ENCODE results near the gene PRKAR2A.

Gene PRKAR2A

GRCh38 chr3:48700731-48701405, 146.8 kb downstream of the PRKAR2A start:
- H3K27ac ChIP-seq = no peak overlapping the region
- H3K36me3 ChIP-seq (ENCODE audit: control insufficient read depth, insufficient read depth, low read length) = no peaks in the 10 kb centered on the region
- peaks cover 3% of the 10 kb centered on the region for H3K4me1 ChIP-seq

DNA sequence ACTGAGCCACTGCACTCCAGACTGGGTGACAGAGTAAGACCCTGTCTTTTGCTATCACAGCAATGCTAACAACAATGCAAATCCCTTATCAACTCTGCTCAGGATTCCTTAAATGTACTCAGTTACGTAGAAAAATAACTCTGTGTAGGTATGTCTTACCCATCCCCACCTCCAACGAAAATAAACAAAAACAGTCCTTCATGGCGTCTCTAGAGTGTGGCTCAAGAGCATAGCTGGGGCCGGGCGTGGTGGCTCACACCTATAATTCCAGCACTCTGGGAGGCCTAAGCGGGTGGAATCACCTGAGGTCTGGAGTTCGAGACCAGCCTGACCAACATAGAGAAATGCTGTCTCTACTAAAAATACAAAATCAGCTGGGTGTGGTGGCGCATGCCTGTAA, 148.8 kb downstream of the PRKAR2A start:
- H3K4me1 ChIP-seq = peaks cover 11% of the 10 kb centered on the region
- no peaks in the 10 kb centered on the region for H3K36me3 ChIP-seq (ENCODE audit: control insufficient read depth, insufficient read depth, low read length)
- H3K27ac ChIP-seq = no peak overlapping the region
- no peak for TF ChIP-seq CTCF (IDR thresholded peaks at IDR 0.05)
- no peak overlapping the region for H3K9ac ChIP-seq
- H3K4me3 ChIP-seq (ENCODE audit: low read depth, low read length) = no peak overlapping the region
- peaks cover 51% of the 10 kb centered on the region for H3K79me2 ChIP-seq
- no peak overlapping the region for H2AFZ ChIP-seq
- H3K9me3 ChIP-seq (ENCODE audit: control insufficient read depth, low read length) = no peaks in the 10 kb centered on the region
- H3K4me2 ChIP-seq (ENCODE audit: low read length) = no peak overlapping the region
- H3K27me3 ChIP-seq (ENCODE audit: control insufficient read depth, insufficient read depth, low read length) = no peaks in the 10 kb centered on the region

More at GRCh38 chr3:48700731-48701405, 146.8 kb downstream of the PRKAR2A start:
- H3K4me3 ChIP-seq (ENCODE audit: low read depth, low read length) = no peak overlapping the region
- no peak overlapping the region for H2AFZ ChIP-seq
- peaks cover 65% of the 10 kb centered on the region for H3K79me2 ChIP-seq
- no peaks in the 10 kb centered on the region for H3K9me3 ChIP-seq (ENCODE audit: control insufficient read depth, low read length)
- no peaks in the 10 kb centered on the region for H3K27me3 ChIP-seq (ENCODE audit: control insufficient read depth, insufficient read depth, low read length)
- no peak overlapping the region for H3K4me2 ChIP-seq (ENCODE audit: low read length)
- no peak overlapping the region for H3K9ac ChIP-seq
- TF ChIP-seq CTCF (IDR thresholded peaks at IDR 0.05) = no peak

GRCh38 chr3:48697952-48698351, 149.7 kb downstream of the PRKAR2A start:
- no peak overlapping the region for H3K4me3 ChIP-seq (ENCODE audit: low read depth, low read length)
- H3K4me2 ChIP-seq (ENCODE audit: low read length) = no peak overlapping the region
- H3K9me3 ChIP-seq (ENCODE audit: control insufficient read depth, low read length) = no peaks in the 10 kb centered on the region
- H3K27me3 ChIP-seq (ENCODE audit: control insufficient read depth, insufficient read depth, low read length) = no peaks in the 10 kb centered on the region
- H3K79me2 ChIP-seq = peaks cover 54% of the 10 kb centered on the region
- no peak overlapping the region for H2AFZ ChIP-seq
- peaks cover 13% of the 10 kb centered on the region for H3K4me1 ChIP-seq
- no peak overlapping the region for H3K27ac ChIP-seq
- no peak for TF ChIP-seq CTCF (IDR thresholded peaks at IDR 0.05)
- H3K9ac ChIP-seq = no peak overlapping the region
- no peaks in the 10 kb centered on the region for H3K36me3 ChIP-seq (ENCODE audit: control insufficient read depth, insufficient read depth, low read length)

GRCh38 chr3:48696601-48697000, 151.1 kb downstream of the PRKAR2A start:
- Histone ChIP-seq H3K79me2 (peaks cover 54% of the 10 kb centered on the region), H3K36me3 (ENCODE audit: control insufficient read depth, insufficient read depth, low read length) (no peaks in the 10 kb centered on the region), H3K27ac (peak overlapping the region; percentile 9), H3K4me3 (ENCODE audit: low read depth, low read length) (no peak overlapping the region), H3K27me3 (ENCODE audit: control insufficient read depth, insufficient read depth, low read length) (no peaks in the 10 kb centered on the region), H3K9ac (no peak overlapping the region), H2AFZ (no peak overlapping the region), H3K4me1 (peaks cover 13% of the 10 kb centered on the region), H3K9me3 (ENCODE audit: control insufficient read depth, low read length) (no peaks in the 10 kb centered on the region), H3K4me2 (ENCODE audit: low read length) (no peak overlapping the region)
- TF ChIP-seq CTCF (IDR thresholded peaks at IDR 0.05) = no peak

Data from parathyroid adenoma (tissue), 2 donors.